ENCODE measurements around the gene TEX2. TPM values are rescaled to one million over a fixed set of nuclear protein-coding genes. Genes with fewer than 3 reads are reported as not detected.

TEX2 gene
- polyA plus RNA-seq, 1 donor (not counting 4 experiments of a cell fraction or from before 2014, with no cell fraction given), result 44.4 TPM

DNA sequence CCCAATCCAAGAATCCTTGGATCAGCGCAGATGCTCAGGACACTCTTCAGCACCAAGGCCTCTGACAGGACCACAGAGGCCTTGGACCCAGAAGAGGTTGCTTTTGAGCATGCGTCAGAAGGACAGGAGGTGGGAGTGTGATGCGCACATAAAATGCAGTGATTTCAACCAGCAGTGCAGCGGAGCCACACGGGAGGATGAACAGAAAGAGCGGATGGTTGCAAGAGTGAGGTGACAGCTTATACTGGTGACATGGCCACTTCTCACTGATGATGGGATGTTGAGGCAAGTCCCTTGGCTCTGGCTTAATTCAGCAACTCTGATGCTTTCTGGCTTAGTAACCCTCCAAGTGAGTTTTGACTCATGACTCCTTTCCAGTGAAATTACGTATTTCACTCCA is 107.9 kb downstream of the TEX2 start:
- Histone ChIP-seq H3K9ac (ENCODE audit: control insufficient read depth, extremely low read depth, insufficient read depth, low read length) (no peak overlapping the region), H3K27me3 (ENCODE audit: control insufficient read depth, extremely low read depth, insufficient read depth, low read length) (no peaks in the 10 kb centered on the region), H3K4me1 (ENCODE audit: control insufficient read depth, extremely low read depth, insufficient read depth, low read length) (no peaks in the 10 kb centered on the region), H2AFZ (ENCODE audit: control insufficient read depth, low read length) (no peak overlapping the region), H3K4me2 (ENCODE audit: control insufficient read depth, extremely low read depth, insufficient read depth, low read depth, low read length) (no peak overlapping the region), H3K36me3 (ENCODE audit: control insufficient read depth in 2 of 2, extremely low read depth in 1 of 2, insufficient read depth in 2 of 2, low read length in 2 of 2) (peaks cover 21 to 40% of the 10 kb centered on the region in 2 experiments), H3K27ac (ENCODE audit: control insufficient read depth, insufficient read depth, low read length) (no peak overlapping the region), H3K9me3 (ENCODE audit: control insufficient read depth, low read depth, low read length) (no peaks in the 10 kb centered on the region), H3K79me2 (ENCODE audit: control insufficient read depth, insufficient read depth, low read length) (no peaks in the 10 kb centered on the region), H4K20me1 (ENCODE audit: control insufficient read depth, extremely low read depth, insufficient read depth, low read length) (no peaks in the 10 kb centered on the region), H3K9me1 (ENCODE audit: control insufficient read depth, extremely low read depth, insufficient read depth, low read length) (no peaks in the 10 kb centered on the region), H3K4me3 (ENCODE audit: control insufficient read depth in 2 of 3, extremely low read depth in 1 of 3, insufficient read depth in 2 of 3, low read depth in 1 of 3, low read length in 3 of 3) (no peak overlapping the region)
- dilution Hi-C loops (cut with MboI; ENCODE audit: extremely low pct_ligation_motif_present, low sequenced_read_pairs), result no loop called here
- TF ChIP-seq, protein P1, sequence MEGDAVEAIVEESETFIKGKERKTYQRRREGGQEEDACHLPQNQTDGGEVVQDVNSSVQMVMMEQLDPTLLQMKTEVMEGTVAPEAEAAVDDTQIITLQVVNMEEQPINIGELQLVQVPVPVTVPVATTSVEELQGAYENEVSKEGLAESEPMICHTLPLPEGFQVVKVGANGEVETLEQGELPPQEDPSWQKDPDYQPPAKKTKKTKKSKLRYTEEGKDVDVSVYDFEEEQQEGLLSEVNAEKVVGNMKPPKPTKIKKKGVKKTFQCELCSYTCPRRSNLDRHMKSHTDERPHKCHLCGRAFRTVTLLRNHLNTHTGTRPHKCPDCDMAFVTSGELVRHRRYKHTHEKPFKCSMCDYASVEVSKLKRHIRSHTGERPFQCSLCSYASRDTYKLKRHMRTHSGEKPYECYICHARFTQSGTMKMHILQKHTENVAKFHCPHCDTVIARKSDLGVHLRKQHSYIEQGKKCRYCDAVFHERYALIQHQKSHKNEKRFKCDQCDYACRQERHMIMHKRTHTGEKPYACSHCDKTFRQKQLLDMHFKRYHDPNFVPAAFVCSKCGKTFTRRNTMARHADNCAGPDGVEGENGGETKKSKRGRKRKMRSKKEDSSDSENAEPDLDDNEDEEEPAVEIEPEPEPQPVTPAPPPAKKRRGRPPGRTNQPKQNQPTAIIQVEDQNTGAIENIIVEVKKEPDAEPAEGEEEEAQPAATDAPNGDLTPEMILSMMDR (optimal IDR thresholded peaks at IDR 0.05 in 1 of 3, IDR thresholded peaks at IDR 0.05 in 1 of 3, conservative IDR thresholded peaks at IDR 0.05 in 1 of 3; ENCODE audit: extremely low read depth in 1 of 3, insufficient read depth in 2 of 3, low read length in 3 of 3), result no peak
- TF ChIP-seq EZH2 (IDR thresholded peaks at IDR 0.05; ENCODE audit: low read length), result no peak
- DNase-seq (ENCODE audit: low read depth, low spot score) (no peak), FAIRE-seq (no peak)

DNA sequence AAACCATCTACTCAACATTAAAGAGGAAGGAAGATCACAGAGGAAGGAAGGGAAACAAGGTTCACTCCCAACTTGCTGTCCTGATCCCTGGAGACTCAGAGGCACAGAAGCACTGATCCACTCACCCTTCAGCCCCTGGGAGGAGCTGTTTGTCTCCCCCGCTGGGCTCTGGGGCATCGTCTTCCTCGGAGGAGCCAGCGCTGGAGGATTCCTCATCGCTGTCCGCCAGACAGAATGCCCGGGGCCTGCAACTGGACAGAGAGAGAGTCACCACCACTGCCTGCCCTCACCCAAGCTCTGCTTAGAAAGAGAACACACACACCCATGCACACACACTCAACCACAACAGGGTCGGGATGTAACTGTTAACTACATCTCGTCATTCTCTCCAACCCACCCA is 108.3 kb downstream of the TEX2 start:
- H3K4me3 ChIP-seq (ENCODE audit: control insufficient read depth in 2 of 3, extremely low read depth in 1 of 3, insufficient read depth in 2 of 3, low read depth in 1 of 3, low read length in 3 of 3), result no peak overlapping the region
- dilution Hi-C loops (cut with MboI; ENCODE audit: extremely low pct_ligation_motif_present, low sequenced_read_pairs), result no loop called here
- no peaks in the 10 kb centered on the region for H3K27me3 ChIP-seq (ENCODE audit: control insufficient read depth, extremely low read depth, insufficient read depth, low read length)
- H3K79me2 ChIP-seq (ENCODE audit: control insufficient read depth, insufficient read depth, low read length), result no peaks in the 10 kb centered on the region
- H3K27ac ChIP-seq (ENCODE audit: control insufficient read depth, insufficient read depth, low read length), result no peak overlapping the region
- H3K9me1 ChIP-seq (ENCODE audit: control insufficient read depth, extremely low read depth, insufficient read depth, low read length), result no peaks in the 10 kb centered on the region
- no peaks in the 10 kb centered on the region for H3K4me1 ChIP-seq (ENCODE audit: control insufficient read depth, extremely low read depth, insufficient read depth, low read length)
- no peak for DNase-seq (ENCODE audit: low read depth, low spot score)
- peaks cover 21 to 40% of the 10 kb centered on the region in 2 experiments for H3K36me3 ChIP-seq (ENCODE audit: control insufficient read depth in 2 of 2, extremely low read depth in 1 of 2, insufficient read depth in 2 of 2, low read length in 2 of 2)
- no peaks in the 10 kb centered on the region for H3K9me3 ChIP-seq (ENCODE audit: control insufficient read depth, low read depth, low read length)
- TF ChIP-seq EZH2 (IDR thresholded peaks at IDR 0.05; ENCODE audit: low read length), result no peak
- TF ChIP-seq, protein P1 (optimal IDR thresholded peaks at IDR 0.05 in 1 of 3, IDR thresholded peaks at IDR 0.05 in 1 of 3, conservative IDR thresholded peaks at IDR 0.05 in 1 of 3; ENCODE audit: extremely low read depth in 1 of 3, insufficient read depth in 2 of 3, low read length in 3 of 3), result no peak
- no peak for FAIRE-seq
- H2AFZ ChIP-seq (ENCODE audit: control insufficient read depth, low read length), result no peak overlapping the region
- H4K20me1 ChIP-seq (ENCODE audit: control insufficient read depth, extremely low read depth, insufficient read depth, low read length), result no peaks in the 10 kb centered on the region
- no peak overlapping the region for H3K9ac ChIP-seq (ENCODE audit: control insufficient read depth, extremely low read depth, insufficient read depth, low read length)
- no peak overlapping the region for H3K4me2 ChIP-seq (ENCODE audit: control insufficient read depth, extremely low read depth, insufficient read depth, low read depth, low read length)

Measured in keratinocyte (primary cell).